ENCODE measurements around the gene TFIP11.

- TF ChIP-seq POLR2AphosphoS5 (IDR thresholded peaks at IDR 0.05; ENCODE audit: borderline replicate concordance, low read depth, low read length): no peak
- TF ChIP-seq FOXP2 (optimal IDR thresholded peaks at IDR 0.05; ENCODE audit: control extremely low read depth, extremely low read length, insufficient read depth): no peak
- no peak for TF ChIP-seq EZH2 (IDR thresholded peaks at IDR 0.05)
Measured at GRCh38 chr22:26517429-26517828, 5.2 kb upstream of the TFIP11 start.

Measured in SK-N-MC (cell line).